ENCODE data around the gene ZNF841. TPM values are rescaled to one million over a fixed set of nuclear protein-coding genes. Genes with fewer than 3 reads are reported as not detected.

Gene ZNF841
- total and polyA plus RNA-seq, 11 donors, result 6.2 to 12.9 (median 7.9) TPM

DNA sequence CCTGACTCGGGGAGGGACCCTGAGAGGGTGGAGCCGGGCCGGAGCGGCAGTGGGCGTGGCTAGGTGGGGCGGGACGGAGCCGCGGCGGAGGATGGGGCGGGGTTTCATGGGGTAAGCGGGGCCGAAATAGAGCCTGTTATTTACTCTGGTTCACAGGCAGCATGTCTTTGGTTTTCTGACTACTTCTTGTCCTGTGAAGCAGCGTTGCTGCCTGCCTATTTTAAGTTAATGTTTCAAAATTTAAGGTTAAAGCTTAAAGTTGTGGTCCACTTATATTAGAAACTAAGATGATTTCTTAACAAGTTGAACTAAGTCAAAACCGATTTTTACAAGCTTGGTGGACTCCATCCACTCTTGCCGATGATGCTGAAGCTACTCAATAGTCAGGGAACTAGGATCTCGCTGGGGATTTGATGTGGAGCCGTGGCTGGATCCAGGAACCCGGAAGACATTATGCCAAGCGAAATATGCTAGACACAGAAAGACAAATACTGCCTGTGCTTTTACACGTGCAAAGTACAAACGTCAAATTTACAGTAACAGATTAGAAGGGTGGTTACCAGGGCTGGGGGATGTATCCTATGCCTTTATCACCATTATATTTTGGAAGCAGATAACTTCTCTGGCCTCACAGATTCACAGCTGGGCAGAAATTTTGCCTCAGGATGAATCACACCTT lies 44.6 kb upstream of the ZNF841 start:
- H3K27ac ChIP-seq, result peak overlapping the region; percentile 26 to 97 (median 86)
- TF ChIP-seq, protein P1, sequence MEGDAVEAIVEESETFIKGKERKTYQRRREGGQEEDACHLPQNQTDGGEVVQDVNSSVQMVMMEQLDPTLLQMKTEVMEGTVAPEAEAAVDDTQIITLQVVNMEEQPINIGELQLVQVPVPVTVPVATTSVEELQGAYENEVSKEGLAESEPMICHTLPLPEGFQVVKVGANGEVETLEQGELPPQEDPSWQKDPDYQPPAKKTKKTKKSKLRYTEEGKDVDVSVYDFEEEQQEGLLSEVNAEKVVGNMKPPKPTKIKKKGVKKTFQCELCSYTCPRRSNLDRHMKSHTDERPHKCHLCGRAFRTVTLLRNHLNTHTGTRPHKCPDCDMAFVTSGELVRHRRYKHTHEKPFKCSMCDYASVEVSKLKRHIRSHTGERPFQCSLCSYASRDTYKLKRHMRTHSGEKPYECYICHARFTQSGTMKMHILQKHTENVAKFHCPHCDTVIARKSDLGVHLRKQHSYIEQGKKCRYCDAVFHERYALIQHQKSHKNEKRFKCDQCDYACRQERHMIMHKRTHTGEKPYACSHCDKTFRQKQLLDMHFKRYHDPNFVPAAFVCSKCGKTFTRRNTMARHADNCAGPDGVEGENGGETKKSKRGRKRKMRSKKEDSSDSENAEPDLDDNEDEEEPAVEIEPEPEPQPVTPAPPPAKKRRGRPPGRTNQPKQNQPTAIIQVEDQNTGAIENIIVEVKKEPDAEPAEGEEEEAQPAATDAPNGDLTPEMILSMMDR (IDR thresholded peaks at IDR 0.05), result no peak
- no peak for TF ChIP-seq POLR2A (IDR thresholded peaks at IDR 0.05)
- peak overlapping the region in 11 of 12 donors; percentile 60 to 93 (median 82) for H3K4me3 ChIP-seq
- WGBS, 4 donors, result 10 to 18% (median 12%) methylated on average over 22 of the region's 22 CpGs
- ATAC-seq (peak; percentile 99 to 100 (median 100)), DNase-seq (peak in 1 of 5 donors; percentile 99)
- H3K27me3 ChIP-seq, result no peaks in the 10 kb centered on the region
- no peaks in the 10 kb centered on the region for H3K36me3 ChIP-seq
- intact Hi-C loops (cut with DNase I), result loop anchor here in 4 of 10 donors (1.0 to 5.0 kb wide), 2 partner anchors 47 to 49 kb away; no protein-coding TSS in a partner anchor
- H3K4me1 ChIP-seq, result peaks cover 0 to 21% (median 14%) of the 10 kb centered on the region in 12 donors
- H3K9me3 ChIP-seq, result peaks cover 0 to 17% (median 0%) of the 10 kb centered on the region in 12 donors

DNA sequence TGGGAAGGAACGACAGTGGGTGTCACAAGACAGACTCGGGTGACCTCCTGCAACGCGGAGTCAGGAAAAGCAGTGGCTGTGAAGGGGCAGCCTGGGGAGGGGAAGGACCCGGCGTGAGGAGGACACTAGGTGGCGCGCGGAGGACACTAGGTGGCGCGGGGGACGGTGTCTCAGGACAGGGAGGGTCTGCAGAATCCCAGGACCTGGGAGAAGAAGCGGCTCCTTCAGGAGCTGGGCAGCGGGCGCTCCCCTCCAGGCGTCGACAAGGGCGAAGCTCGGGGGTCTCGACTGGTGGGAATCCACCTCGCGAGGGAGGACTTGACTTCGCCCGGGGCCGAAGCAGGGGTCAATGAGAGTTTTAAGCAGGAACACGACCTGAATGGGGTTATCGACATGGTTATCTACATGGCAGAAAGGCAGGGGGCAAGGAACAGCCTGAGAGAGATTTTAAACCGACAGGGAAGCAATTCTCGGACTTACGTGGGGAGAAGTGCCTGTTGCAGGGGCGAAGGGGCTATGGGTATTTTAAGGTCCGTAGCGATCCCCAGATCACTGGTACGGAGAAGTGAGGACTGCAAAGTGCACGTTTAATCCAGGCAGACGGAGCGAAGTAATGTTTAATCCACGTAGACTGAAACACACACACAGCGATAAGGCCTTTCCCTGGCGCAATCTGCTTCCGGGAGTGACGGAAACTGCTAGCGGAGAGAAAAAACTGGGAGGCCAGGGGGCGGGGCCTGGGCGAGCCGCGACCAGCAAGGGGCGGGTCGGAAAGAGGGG lies 43.9 kb upstream of the ZNF841 start, which contains the start of gene ZNF616:
Gene ZNF616, minus strand, starts transcription at position 687 of the 780 bp plus-strand sequence. CDS start 9,426 bp downstream, outside the sequence.
- H3K36me3 ChIP-seq, result no peaks in the 10 kb centered on the region
- H3K4me1 ChIP-seq, result peaks cover 0 to 21% (median 14%) of the 10 kb centered on the region in 12 donors
- no peaks in the 10 kb centered on the region for H3K27me3 ChIP-seq
- peak within 1 kb of the TSS; percentile 79 to 97 (median 92) for H3K27ac ChIP-seq
- H3K9me3 ChIP-seq, result peaks cover 0 to 25% (median 0%) of the 10 kb centered on the region in 12 donors
- TF ChIP-seq, protein P1 (IDR thresholded peaks at IDR 0.05), result peak; percentile 58 to 93 (median 84)
- peak in 1 of 2 donors; percentile 68 for TF ChIP-seq POLR2A (IDR thresholded peaks at IDR 0.05)
- intact Hi-C loops (cut with DNase I), result loop anchor here (1.0 to 10.0 kb wide), 15 partner anchors 31 to 609 kb away; partner anchors contain the start of genes PPP2R1A (in 4 of the 10), ZNF836 (in 3 of the 10) and ZNF841 (in 1 of the 10)
- peak; percentile 93 to 97 (median 96) for ATAC-seq
- peak within 1 kb of the TSS; percentile 60 to 93 (median 82) for H3K4me3 ChIP-seq
- WGBS, 4 donors, result 0 to 1% (median 0%) methylated on average over 47 to 49 of the region's 49 CpGs
- DNase-seq, result peak; percentile 93 to 99 (median 98)

DNA sequence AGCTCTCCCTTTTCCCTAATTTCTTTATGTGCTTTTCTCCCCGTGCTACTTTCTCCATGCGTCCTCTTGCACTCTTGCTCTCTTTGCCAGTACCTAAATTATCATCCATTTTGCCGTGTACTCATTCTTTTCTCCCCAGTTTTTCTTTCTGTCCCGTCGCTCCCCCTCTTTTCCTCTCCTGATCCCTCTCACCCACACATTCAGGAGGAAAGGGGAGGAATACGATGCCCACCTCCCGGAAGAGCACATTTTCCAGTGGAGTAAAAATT lies 43.4 kb upstream of the ZNF841 start:
- Histone ChIP-seq H3K4me1 (peaks cover 0 to 21% (median 14%) of the 10 kb centered on the region in 12 donors), H3K36me3 (no peaks in the 10 kb centered on the region), H3K4me3 (peak overlapping the region; percentile 60 to 93 (median 82)), H3K9me3 (peaks cover 0 to 28% (median 0%) of the 10 kb centered on the region in 12 donors), H3K27me3 (no peaks in the 10 kb centered on the region), H3K27ac (peak overlapping the region; percentile 79 to 97 (median 92))
- WGBS, 4 donors, result 0 to 2% (median 1%) methylated on average over 7 of the region's 7 CpGs
- intact Hi-C loops (cut with DNase I), result loop anchor here (1.0 to 10.0 kb wide), 14 partner anchors 32 to 610 kb away; partner anchors contain the start of genes PPP2R1A (in 4 of the 10), ZNF836 (in 3 of the 10) and ZNF841 (in 1 of the 10)
- no peak for DNase-seq
- TF ChIP-seq POLR2A (IDR thresholded peaks at IDR 0.05), result no peak
- TF ChIP-seq, protein P1 (IDR thresholded peaks at IDR 0.05), result no peak
- no peak for ATAC-seq

Measured in heart left ventricle (tissue), 16 donors.